Stimulated activated CD8-positive, alpha-beta memory T cell treated with anti-CD3 and anti-CD28 coated beads, Interleukin-12 subunit alpha, Interleukin-12 subunit beta, amount 100 ng/mL, for 4 hours (primary cell): ENCODE results near the gene UNC5B.

Experiments used
- DNase-seq: peaks from one replicate; pipeline ENCODE4 v3.0.0-alpha.2; 2020; ENCODE audit warnings: low read depth

UNC5B gene

GRCh38 chr10:71255550-71255807, 43.1 kb downstream of the UNC5B start:
- DNase-seq: no peak

GRCh38 chr10:71255808-71256660, 43.7 kb downstream of the UNC5B start:
- DNase-seq: no peak

DNA sequence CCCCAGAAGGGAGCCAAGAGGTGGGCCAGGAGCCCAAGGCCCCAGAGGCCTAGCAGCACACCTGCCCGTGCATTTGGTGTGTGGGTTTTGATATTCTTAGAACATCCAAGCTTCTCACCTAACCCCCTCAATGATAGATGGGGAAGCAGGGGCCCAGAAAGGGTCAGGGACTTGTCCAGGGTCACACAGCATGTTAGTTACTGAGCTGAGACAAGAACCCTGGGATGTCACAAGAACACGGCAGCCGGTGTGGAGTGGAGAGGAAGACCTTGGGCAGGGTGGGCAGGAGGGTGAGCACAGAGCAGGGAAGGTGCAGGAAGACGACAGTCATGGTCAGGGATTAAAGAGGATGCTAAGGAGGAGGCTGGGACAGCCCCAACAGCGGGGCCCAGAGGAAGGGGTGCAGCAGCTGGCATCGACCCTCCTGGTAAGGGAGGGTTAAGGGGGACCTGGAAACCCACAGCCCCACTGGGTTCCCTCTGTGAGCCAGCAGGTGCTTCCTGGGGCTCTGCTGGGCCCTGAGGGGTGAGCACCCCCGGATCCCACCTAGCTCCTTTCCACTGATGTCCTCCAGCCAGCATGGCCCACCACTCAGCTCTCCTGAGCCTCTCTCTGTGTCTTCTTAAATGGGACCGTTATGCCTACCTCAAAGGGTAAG, 44.4 kb downstream of the UNC5B start:
- no peak for DNase-seq

GRCh38 chr10:71257319-71257997, 45.1 kb downstream of the UNC5B start:
- DNase-seq: no peak

- no peak for DNase-seq
Observed at GRCh38 chr10:71258046-71258445, 45.7 kb downstream of the UNC5B start.

DNA sequence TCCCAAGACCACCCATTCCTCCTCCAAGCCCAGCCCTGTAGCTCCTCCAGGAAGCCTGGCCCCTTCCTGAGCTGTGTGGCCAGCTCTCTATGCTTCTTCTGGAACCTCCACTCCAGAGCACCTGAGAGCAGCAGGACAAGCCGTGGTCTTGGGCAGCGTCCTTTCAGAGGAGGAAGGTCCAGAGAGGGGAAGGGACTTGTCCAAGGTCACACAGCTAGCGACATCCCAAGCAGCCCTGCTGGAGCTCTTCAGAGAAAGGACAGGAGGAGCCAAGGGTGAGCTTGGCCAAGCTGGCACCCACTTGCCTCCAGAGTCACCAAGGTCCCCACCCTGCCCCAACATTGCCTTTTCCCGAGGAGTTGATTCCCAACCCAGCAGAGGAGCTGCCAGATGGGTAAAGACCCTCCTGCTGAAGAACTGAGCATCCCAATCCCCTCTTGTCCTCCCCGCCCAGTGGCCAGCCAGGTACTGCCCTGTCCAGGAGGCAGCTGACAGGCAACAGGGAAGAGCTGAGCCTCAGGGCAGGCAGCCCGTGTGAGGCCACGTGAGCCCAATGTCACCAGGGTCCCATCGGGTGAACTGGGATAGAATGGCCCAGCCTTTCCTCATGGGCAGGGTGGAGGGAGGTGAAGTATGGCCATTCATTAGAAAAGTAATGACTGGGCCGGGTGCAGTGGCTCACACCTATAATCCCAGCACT, 46.2 kb downstream of the UNC5B start:
- no peak for DNase-seq

DNA sequence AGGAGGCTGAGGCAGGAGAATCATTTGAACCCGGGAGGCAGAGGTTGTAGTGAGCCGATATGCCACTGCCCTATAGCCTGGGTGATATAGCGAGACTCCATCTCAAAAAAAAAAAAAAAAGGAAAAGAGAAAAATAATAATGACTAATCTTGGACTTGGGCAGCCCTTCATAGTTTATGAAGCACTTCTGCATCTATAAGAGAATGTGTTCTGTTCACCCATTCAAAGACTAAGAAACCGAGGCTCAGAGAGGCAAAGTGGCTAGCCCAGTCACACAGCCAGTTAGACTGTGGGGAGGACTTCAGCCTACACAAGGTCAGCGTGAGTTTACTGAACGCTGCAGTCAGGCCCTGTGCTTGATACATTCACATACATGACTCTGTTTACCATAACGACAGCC, 46.9 kb downstream of the UNC5B start:
- no peak for DNase-seq

- DNase-seq: no peak
Observed at GRCh38 chr10:71259815-71260501, 47.6 kb downstream of the UNC5B start.

- no peak for DNase-seq
Observed at GRCh38 chr10:71260622-71261325, 48.4 kb downstream of the UNC5B start.

- no peak for DNase-seq
Observed at GRCh38 chr10:71262027-71262426, 49.7 kb downstream of the UNC5B start.

DNA sequence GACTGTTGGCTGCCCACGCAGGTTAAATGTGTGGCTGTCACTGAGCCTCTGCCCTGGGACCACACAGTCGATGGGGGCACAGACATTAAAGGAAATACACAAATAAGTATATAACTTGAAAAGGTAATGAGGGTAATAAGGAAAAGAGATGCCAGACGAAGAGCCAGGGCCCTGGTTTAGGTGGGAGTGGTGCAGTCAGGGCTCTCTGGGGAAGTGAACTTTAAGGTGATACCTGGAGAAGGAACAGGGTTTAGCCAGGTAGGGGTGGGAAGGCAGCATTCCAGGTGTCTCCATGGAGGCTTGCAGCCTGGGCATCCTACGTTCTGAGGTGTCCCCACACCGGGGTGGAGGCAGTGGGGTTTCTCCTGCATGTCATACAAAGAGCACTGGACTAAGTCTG, 50.4 kb downstream of the UNC5B start:
- no peak for DNase-seq

DNA sequence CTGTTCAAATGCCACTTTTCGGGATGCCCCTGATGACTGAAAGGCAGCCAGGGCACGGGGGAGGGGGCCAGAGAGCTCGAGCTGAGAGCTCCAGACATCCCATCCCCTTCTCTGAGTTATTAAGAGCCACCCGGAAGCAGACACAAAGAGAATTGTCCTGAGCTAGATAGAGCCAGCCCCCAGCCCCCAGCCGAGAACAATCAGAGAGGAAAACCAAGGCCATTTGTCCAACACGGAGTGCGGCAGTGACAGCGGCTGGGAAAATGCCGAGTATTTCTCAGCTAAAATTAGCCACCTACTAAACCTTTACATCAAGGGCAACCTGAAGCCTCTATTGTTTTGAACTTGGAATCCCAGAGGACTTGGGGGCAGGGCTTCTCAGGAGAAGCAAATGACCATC, 51.0 kb downstream of the UNC5B start:
- no peak for DNase-seq

GRCh38 chr10:71264345-71265200, 52.2 kb downstream of the UNC5B start:
- no peak for DNase-seq

DNA sequence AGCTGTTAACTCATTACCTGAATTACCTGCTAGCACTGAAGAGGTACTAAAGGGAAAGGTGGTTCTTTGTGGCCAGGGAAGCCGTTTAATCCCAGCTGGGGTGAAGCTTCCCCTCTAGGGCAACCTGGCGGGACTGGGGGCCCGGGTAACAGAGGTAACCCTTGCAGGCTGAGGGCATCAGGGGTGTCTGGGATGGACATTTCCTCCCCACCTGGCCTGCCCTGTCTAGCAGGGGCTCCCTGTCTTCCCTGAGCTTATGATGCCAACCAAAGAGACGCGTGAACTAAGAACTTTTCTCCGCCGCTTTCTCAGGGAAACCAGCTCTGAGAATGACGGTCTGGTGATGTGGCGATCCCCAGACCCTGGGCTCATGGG, 52.8 kb downstream of the UNC5B start:
- DNase-seq: no peak

GRCh38 chr10:71265618-71266146, 53.3 kb downstream of the UNC5B start:
- no peak for DNase-seq

DNA sequence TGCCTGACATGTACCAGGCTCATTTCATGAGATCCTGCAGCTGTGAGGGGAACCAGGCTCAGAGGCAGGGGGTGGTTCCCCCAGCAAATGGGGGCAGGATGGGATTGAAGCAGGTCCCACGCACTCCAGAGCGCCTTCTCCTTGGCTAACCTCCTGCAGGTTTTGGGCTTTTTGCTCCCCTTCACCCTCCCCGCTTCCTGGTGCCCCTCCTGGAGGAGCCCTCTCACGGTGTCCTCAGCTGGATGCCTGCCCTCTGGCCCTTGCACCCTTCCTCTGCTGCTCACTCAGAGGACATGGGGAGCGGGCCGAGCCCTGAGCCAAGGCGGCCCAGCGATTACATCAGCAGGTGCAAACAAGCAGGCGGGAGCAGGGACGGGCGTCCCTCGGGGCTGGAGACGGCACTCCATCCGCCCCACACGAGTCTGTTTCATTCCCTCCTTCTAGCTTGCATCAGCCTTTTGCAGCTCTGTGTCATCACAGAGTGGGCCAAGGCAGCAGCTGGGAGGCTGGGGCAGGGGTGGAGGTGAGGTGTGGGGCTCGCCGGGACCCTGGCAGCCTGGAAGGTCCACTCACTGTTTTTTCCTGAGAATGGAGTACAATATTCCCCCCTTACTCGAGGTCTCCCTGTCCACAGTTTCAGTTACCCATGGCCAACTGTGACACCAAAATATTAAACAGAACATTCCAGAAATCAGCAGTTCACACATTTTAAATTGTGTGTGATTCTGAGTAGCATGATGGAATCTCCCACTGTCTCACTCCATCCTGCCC, 54.0 kb downstream of the UNC5B start:
- DNase-seq: no peak

DNA sequence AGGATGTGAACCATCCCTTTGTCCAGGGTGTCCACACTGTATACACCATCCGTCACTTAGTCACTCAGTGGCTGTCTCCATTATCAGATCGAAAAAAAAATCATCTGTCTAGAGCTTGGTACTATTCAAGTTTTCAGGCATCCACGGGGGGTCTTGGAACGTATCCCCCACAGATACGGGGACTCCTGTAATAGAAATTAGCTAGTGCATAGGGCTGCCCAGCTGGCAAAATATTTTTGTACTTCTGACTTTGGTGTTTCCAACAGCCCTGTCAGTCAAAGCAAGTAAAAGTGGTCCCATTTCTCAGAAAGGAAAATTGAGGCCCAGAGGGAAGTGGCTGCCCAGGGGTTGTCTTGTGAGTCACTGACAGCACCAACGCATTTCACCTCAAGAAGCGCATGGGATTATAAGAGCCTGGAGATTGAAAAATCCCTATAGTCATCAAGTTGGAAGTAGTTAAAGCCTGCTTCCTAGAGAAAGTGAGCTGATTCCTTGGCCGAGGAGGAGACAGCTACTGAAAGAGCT, 54.6 kb downstream of the UNC5B start:
- no peak for DNase-seq

- DNase-seq: no peak
Observed at GRCh38 chr10:71267508-71268240, 55.3 kb downstream of the UNC5B start.
